NT2/D1 (cell line): ENCODE results near the gene DRC7.
A peak's percentile ranks its signal among the peaks of the same experiment; 100 is the strongest.

Experiments
- DNase-seq: peaks from one replicate; pipeline ENCODE4 v3.0.0-alpha.2; 2011; ENCODE audit warnings: low read depth, low spot score
- H3K27me3 ChIP-seq: 2 replicates; pipeline ENCODE4 v1.6.0; 2011; ENCODE audit warnings: mild to moderate bottlenecking; ENCODE audit not compliant: insufficient read length, insufficient read depth
- H3K36me3 ChIP-seq: 2 replicates; pipeline ENCODE4 v1.6.1; 2011; ENCODE audit warnings: mild to moderate bottlenecking, low read length, mixed read lengths; ENCODE audit not compliant: insufficient read depth, insufficient read length
- H3K4me1 ChIP-seq: 2 replicates; pipeline ENCODE4 v1.5.1; 2011; ENCODE audit not compliant: insufficient read depth, insufficient read length
- H3K4me3 ChIP-seq: 2 replicates; pipeline ENCODE4 v1.5.1; 2011; ENCODE audit warnings: low read depth; ENCODE audit not compliant: insufficient read length
- H3K9ac ChIP-seq: 2 replicates; pipeline ENCODE4 v1.6.0; 2011; ENCODE audit warnings: low read depth; ENCODE audit not compliant: insufficient read length
- H3K9me3 ChIP-seq: 2 replicates; pipeline ENCODE4 v1.5.1; 2011; ENCODE audit warnings: mild to moderate bottlenecking, low read length; ENCODE audit not compliant: insufficient read depth
- SUZ12 ChIP-seq: IDR thresholded peaks from 2 replicates; pipeline ENCODE4 v1.6.1; 2011; ENCODE audit not compliant: insufficient read length, insufficient read depth; ENCODE audit errors: extremely low read depth
- YY1 ChIP-seq: IDR thresholded peaks from 2 replicates; pipeline ENCODE4 v1.6.1; 2011; ENCODE audit not compliant: insufficient read length, insufficient read depth
- ZNF274 ChIP-seq: IDR thresholded peaks from 2 replicates; pipeline ENCODE4 v1.6.1; 2011; ENCODE audit warnings: mild to moderate bottlenecking, low read depth, low read length

Gene DRC7

DNA sequence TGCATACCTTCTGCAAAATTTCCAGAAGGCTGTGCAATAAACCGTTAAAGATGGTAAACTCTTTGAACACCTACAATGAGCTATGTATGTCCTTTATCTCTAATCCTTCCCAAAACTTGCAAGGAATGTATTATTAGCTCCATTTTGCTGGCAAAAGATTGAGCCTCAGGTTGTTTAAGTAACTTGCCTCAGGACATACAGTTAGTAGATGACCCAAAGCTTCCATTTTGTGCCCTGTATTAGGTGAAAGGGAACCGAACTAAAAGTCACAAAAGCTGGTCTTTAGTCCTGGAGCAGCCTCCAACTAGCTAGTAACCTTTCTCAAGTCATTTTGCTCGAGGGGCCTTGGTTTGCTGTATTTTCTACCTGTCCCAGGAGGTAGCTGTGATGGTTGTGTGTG is 22.2 kb upstream of the DRC7 start:
- no peak for DNase-seq
- no peaks in the 10 kb centered on the region for H3K36me3 ChIP-seq
- TF ChIP-seq YY1, result no peak
- TF ChIP-seq SUZ12, result no peak
- no peak for TF ChIP-seq ZNF274
- H3K27me3 ChIP-seq, result peaks cover 4% of the 10 kb centered on the region
- no peak overlapping the region for H3K4me3 ChIP-seq
- H3K9ac ChIP-seq, result no peak overlapping the region
- peaks cover 22% of the 10 kb centered on the region for H3K4me1 ChIP-seq
- H3K9me3 ChIP-seq, result no peaks in the 10 kb centered on the region

- no peaks in the 10 kb centered on the region for H3K9me3 ChIP-seq
- peaks cover 4% of the 10 kb centered on the region for H3K27me3 ChIP-seq
- no peak overlapping the region for H3K4me3 ChIP-seq
- H3K36me3 ChIP-seq, result no peaks in the 10 kb centered on the region
- TF ChIP-seq YY1 (no peak), SUZ12 (no peak), ZNF274 (no peak)
- no peak overlapping the region for H3K9ac ChIP-seq
- no peak for DNase-seq
- H3K4me1 ChIP-seq, result peaks cover 21% of the 10 kb centered on the region
Observed at GRCh38 chr16:57672824-57673223, 21.8 kb upstream of the DRC7 start.

DNA sequence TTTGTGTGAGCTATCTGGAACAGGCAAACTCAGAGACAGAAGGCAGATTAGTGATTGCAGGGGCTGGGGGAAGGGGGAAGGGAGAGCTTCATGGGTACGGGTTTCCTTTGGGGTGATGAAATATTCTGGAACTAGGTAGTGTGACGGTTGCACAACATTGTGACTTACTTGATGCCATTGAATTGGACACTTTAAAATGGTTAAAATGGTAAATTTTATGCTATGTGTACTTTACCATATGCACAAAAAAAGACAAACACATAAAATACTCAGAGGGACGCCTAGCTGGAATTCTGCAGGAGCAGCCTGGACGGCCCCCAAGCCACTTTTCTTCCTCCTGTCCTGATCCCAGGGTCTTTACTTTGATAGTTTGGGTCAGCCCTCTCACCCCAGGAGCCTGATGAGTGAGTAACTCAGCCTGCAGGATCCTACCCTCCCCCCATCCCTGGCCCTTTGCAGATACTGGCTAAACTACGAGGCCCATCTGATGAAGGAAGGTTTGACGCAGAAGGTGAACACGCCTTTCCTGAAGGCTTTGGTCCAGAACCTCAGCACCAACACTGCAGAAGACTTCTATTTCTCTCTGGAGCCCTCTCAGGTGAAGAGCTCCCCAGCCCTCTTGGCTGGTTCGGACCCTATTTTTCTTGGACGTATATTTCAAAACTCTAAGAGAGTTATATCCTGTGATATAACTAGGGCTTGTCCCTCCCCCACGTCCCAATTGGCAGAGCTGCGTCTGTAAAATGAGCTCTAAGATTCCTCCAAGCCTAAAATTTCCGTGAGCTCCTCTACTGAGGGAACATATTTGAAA is 18.7 kb upstream of the DRC7 start:
- no peak overlapping the region for H3K9ac ChIP-seq
- H3K9me3 ChIP-seq, result no peaks in the 10 kb centered on the region
- peak; percentile 70 for DNase-seq
- no peaks in the 10 kb centered on the region for H3K36me3 ChIP-seq
- TF ChIP-seq ZNF274 (no peak), SUZ12 (no peak), YY1 (no peak)
- H3K4me3 ChIP-seq, result no peak overlapping the region
- H3K27me3 ChIP-seq, result peaks cover 4% of the 10 kb centered on the region
- peaks cover 23% of the 10 kb centered on the region for H3K4me1 ChIP-seq

- no peak for DNase-seq
- Histone ChIP-seq H3K36me3 (no peaks in the 10 kb centered on the region), H3K4me1 (peaks cover 23% of the 10 kb centered on the region), H3K4me3 (no peak overlapping the region), H3K9ac (no peak overlapping the region), H3K9me3 (no peaks in the 10 kb centered on the region), H3K27me3 (peaks cover 4% of the 10 kb centered on the region)
- TF ChIP-seq ZNF274 (no peak), YY1 (no peak), SUZ12 (no peak)
Observed at GRCh38 chr16:57676553-57677085, 18.0 kb upstream of the DRC7 start.

DNA sequence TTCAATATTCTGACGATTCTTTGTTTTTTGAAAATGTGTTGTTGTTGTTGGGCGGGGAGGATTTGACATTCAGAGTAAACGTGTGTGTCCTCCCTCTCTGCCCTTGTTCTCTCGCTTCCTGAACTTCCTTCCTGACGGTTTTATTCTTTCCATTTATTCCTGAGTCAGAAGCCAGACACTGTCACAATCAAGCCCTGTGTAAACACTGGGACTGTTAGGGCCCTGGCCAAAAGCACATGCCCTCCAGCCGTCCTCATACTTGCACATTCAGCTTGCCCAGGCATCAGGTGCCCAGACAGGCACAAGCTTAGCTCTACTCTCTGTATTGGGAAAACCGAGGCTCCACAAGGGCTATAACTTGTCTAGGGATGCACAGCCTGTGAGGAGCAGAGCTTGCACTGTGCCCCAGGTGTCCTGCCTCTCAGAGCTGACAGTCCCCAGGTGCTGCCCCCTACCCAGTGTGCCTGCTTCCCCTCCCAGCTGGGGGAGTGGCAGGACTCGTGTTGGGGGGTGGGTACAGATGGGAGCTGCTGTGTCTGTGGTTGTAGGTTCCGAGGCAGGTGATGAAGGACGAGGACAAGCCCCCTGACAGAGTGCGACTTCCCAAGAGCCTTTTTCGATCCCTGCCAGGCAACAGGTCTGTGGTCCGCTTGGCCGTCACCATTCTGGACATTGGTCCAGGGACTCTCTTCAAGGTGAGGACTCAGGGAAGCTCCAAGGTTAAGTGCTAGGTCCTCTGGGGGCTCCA is 16.8 kb upstream of the DRC7 start:
- no peak for TF ChIP-seq SUZ12
- no peak for TF ChIP-seq ZNF274
- TF ChIP-seq YY1, result no peak
- H3K9me3 ChIP-seq, result no peaks in the 10 kb centered on the region
- peaks cover 4% of the 10 kb centered on the region for H3K27me3 ChIP-seq
- no peak for DNase-seq
- peaks cover 24% of the 10 kb centered on the region for H3K4me1 ChIP-seq
- no peaks in the 10 kb centered on the region for H3K36me3 ChIP-seq
- H3K9ac ChIP-seq, result no peak overlapping the region
- H3K4me3 ChIP-seq, result no peak overlapping the region

DNA sequence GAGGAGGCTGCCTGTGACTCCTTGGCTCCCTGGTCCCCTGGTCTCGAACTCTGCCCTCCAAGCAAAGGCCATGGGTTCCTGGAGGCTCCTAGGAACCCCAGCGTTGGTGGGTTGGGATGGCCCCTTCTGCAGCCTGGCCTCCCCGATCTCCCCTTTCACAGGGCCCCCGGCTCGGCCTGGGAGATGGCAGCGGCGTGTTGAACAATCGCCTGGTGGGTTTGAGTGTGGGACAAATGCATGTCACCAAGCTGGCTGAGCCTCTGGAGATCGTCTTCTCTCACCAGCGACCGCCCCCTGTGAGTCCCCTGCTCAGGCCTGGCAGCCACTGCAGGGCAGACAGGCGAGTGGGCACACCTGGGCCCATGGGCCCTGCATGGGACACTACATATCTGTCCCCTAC is 15.6 kb upstream of the DRC7 start:
- TF ChIP-seq SUZ12 (no peak), ZNF274 (no peak), YY1 (no peak)
- Histone ChIP-seq H3K9me3 (no peaks in the 10 kb centered on the region), H3K4me1 (peaks cover 23% of the 10 kb centered on the region)

DNA sequence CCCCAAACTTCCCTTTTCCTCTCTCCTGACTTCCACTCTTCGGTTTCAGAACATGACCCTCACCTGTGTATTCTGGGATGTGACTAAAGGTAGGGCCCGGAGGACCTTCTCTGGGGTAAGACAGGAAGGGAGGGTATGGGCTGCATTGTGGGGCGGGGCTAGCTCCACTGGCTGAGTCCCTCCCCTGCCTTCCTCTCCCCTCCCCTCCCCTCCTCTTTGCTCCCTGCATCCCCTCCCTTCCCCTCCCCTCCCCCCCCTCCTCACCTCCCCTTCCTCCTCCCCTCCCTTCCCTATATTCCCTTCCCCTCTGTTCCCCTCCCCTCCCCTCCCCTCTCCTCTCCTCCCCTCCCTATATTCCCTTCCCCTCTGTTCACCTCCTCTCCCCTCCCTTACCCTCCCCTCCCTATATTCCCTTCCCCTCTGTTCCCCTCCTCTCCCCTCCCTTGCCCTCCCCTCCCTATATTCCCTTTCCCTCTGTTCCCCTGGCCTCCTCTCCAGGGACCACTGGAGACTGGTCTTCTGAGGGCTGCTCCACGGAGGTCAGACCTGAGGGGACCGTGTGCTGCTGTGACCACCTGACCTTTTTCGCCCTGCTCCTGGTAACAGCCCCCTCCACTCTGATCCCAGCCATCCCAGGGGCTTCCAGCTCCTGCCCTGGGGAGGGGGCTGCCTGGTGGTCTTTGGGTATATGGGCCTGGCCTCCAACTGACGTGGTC is 14.7 kb upstream of the DRC7 start:
- no peak for TF ChIP-seq ZNF274
- no peak for TF ChIP-seq SUZ12
- TF ChIP-seq YY1, result no peak
- no peak for DNase-seq
- no peaks in the 10 kb centered on the region for H3K27me3 ChIP-seq
- no peaks in the 10 kb centered on the region for H3K9me3 ChIP-seq
- no peak overlapping the region for H3K4me3 ChIP-seq
- peaks cover 23% of the 10 kb centered on the region for H3K4me1 ChIP-seq
- no peaks in the 10 kb centered on the region for H3K36me3 ChIP-seq
- peak overlapping the region; percentile 53 for H3K9ac ChIP-seq

More for the DNA sequence above, 15.6 kb upstream of the DRC7 start:
- no peaks in the 10 kb centered on the region for H3K36me3 ChIP-seq
- DNase-seq, result no peak
- H3K9ac ChIP-seq, result no peak overlapping the region
- no peak overlapping the region for H3K4me3 ChIP-seq
- H3K27me3 ChIP-seq, result no peaks in the 10 kb centered on the region
